Activated CD8-positive, alpha-beta memory T cell treated with anti-CD3 and anti-CD28 coated beads, Interleukin-2, amount 50 U/mL, for 4 hours (primary cell): Measurements from ENCODE around the gene OGFOD3.

Experiments
- DNase-seq: peaks from one replicate; pipeline ENCODE4 v3.0.0-alpha.2; 2020

Gene OGFOD3

DNA sequence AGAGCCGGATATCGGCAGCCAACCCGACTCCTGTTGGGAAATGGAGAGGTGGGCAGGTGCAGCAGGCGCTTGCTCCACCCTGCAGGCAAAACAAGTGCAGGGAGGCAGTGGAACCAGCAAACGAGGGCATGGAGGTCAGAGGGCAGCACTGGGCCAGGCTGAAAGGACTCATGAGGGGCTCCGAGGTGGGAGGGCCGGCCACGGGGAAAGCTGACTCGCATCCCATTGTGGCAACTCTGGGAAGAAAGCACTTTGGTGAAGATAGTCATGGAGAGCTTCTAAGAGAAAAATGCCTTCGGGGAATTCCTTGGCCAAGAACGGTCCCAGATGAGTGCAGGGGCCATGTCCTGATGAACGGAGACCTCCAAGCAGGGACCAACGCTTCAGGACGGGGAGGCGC is 27.7 kb upstream of the OGFOD3 start:
- DNase-seq: no peak

GRCh38 chr17:82445542-82445941 is 27.2 kb upstream of the OGFOD3 start:
- no peak for DNase-seq

DNA sequence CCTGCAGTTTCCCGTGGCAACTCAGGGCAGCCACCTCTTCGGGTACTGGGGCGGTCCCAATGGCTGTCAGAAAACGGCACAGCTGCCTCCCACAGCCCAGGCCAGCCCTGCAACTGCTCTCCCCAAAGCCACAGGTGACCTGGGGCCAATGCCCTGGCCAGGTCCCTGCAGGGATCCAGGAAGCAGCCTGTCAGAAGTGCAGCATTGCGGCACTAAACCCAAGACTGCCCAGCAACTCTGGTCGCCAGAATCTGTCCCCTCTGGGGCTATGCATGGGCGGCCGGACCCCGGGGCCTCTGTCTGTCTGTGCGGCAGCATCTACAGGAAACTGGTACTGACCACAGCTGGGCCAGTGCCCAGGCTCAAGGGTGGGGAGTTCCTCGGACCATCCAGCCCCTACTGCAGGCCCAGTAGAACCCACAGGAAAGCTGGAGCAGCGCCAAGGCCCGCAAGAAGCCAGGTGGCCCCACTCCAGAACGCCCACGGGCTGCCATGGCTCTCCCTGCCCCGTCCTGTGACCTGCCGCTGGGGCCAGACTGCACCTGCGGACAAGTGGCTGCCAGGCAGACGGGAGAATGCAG is 26.6 kb upstream of the OGFOD3 start:
- DNase-seq: no peak

DNA sequence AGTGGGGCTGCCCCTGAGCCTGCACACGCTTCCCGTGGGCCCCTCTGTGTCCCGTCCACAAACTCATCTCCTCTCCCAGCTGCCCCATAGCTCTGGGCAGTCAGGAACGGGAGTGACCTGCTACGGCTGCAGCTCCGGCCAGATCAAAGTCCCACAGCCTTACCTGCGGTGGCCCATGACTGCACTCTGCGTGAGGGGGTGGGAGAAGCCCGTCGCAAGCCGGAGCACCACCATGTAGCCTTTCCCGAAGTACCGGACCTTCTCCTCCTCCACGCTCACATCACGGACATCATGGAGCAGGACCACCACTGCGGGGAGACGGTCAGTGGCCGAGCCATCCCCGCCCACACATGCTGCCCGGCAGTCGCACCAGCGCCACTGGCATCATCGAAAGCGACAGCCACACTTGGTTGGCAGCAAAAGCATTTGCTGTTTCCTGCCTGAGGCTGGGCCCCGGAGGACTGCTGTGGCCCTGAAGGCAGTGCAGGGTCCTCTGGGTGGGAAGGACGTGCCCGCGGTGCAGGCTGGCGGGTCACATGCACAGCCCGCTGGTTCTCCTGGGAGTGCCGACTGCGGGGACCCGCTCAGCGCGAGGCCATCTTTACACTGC is 26.0 kb upstream of the OGFOD3 start:
- DNase-seq: no peak

DNA sequence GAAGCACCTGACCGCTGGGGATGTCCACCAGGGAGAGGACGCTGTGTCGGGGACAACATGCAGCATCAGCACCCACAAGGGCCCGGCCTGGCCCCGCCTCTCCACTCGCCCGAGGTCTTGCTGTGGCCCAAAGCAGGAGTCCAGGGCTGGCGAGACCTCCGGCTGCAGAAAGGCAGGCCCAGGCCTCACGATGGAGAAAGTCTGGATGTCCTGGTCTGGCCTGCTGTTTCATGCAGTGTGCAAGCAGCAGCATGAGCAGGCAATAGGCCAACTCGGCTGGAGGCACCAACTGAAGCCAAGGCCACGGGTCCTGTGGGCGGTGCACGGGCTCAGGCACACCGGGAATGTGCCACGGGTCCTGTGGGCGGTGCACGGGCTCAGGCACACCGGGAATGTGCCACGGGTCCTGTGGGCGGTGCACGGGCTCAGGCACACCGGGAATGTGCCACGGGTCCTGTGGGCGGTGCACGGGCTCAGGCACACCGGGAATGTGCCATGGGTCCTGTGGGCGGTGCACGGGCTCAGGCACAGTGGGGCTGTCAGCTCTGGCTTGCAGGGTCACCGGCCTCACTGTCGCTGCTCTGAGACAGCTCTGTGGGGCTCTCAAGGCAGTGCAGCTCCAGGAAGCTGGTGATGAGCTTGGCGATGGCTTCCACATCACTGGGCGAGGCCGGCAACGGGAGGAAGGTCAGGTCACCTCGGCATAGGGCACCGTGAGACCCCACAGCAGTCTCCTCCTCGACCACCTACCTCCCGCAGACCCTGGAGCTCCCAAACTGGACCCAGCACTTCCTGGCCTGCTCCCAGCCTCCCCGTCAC is 25.3 kb upstream of the OGFOD3 start:
- no peak for DNase-seq

GRCh38 chr17:82442643-82443464 is 24.5 kb upstream of the OGFOD3 start:
- DNase-seq: no peak

- no peak for DNase-seq
Observed at GRCh38 chr17:82441691-82442487, 23.5 kb upstream of the OGFOD3 start.

- no peak for DNase-seq
Observed at GRCh38 chr17:82440991-82441627, 22.7 kb upstream of the OGFOD3 start.

- no peak for DNase-seq
Observed at GRCh38 chr17:82440469-82440981, 22.1 kb upstream of the OGFOD3 start.

- DNase-seq: no peak
Observed at GRCh38 chr17:82439829-82440365, 21.5 kb upstream of the OGFOD3 start.

DNA sequence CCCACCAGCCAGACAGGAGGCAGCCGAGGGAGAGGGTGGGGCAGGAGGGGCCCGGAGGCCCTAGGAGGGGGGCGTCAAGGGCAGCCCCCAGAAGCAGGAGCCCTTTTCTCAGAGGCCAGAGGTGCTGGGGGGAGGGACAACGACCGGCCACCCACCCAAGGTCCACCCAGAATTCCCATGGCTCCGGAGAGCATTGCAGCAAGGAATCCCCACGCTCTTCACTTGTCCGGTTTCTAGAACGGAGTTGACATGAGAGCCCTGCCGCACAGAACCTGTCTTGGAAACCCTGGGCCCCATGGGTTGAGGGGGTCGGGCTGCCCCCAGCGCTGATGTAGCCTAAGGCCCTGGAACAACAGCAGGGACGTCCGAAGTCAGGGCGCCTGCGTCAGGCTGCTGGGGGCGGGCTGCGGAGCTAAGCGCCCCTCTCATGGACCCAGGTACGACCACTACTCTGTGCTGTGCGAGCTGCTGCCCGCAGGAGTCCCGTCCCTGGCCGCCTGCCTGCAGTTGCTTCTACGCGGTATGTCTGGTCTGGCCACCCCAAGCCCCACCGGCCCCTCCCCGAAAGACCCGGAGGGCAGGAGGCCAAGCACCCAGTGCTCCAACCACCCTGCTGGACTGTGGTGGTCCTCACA is 20.9 kb upstream of the OGFOD3 start:
- no peak for DNase-seq

DNA sequence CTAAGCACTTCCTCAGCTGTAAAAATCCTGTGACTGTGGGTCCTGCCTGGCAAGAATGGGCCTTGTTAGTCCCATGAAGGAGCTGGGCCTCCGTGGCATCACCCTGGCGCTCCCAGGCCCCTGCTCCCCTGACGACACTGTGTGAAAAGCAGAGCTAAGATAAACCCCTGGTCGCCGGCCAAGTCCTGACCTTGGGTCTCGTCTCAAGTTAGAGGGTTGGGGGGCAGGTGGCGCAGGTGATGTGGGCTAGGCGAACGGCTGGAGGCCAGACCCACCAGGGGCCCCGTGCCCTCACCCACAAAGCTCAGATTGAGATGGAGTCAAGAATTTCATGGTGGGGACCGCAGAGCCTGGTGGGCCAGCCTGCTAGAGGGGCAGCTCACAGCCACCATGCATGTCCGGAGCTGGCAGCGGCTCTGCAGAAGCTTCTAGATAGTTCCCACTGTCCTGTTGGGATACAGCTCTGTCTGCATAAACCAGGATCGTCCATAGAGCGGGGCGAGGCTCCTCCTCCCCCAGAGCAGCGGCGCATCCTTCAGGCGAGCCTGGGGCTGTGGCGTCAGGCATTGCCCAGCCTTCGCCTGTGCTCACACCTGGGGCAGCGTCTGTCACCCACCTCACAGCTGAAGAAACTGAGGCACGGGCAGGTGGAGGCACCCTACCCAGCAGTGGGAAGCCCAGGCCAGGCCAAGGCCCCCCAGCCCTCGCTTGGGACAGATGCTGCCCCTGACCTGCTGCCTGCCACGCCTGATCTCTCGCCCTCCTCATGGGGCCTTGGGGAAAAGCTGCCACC is 20.2 kb upstream of the OGFOD3 start:
- no peak for DNase-seq

DNA sequence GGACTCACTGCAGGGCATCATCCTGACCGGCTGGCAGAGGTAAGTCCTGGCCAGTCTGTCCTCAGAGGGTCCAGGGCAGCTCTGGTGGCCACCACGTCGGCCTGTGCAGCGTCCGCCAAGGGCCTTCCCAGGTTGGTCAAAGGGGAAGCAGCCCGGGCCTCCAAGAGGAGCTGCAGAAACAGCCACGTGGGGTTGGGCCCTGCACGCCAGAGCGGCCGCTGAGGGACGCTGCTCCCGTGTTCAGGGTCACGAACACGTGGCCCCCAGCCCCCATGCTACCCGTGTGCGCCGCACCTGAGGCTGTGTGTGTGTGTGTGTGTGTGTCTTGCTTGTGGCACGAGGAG is 18.9 kb upstream of the OGFOD3 start:
- no peak for DNase-seq

- DNase-seq: no peak
Observed at GRCh38 chr17:82436601-82437324, 18.4 kb upstream of the OGFOD3 start.

DNA sequence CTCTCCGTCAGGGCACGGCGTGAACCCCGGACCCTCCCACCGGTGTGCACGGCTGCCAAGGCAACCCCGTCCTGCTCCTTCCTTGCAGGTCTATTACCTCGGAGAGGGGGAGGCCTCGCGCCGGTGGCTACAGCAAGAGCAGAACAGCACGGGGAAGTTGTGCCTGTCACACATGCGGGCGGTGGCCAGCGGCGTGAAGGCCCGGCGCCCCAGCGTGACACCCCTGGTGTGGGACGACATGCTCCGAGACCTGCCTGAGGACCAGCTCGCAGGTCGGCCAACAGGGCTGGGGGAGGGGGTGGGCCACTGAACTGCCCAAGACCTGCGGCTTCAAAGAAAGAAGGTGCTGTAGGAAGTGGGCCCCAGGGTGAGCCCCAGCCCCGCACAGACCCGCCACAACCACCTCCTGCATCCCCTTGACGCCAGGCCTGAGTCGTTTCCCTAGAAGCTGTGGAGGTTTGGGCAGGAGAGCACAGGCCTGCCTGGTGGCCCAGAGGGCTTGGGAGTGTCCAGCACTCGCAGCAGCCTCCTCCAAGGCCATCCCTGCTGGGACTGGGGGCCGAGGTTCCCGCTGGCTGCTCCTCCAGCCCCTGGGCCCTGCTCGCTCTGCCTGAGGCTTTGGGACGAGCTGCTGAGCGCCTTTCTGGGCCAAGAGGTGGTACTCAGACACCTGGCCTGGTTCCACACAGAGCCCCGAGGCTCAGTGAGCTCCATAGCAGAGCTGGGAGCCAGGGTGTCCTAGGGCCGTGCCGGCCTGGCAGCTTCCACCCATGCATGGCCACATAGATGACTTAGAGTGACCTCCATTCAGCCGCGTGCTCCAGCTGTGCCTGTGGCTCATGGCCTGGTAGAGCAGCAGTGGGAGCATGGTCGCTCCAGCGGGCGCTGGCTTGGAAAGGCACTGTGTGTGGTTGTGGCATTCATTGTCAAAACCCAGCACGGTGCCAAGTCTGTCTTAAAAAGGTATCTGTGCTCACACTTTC is 17.5 kb upstream of the OGFOD3 start:
- no peak for DNase-seq

GRCh38 chr17:82435103-82435502 is 16.7 kb upstream of the OGFOD3 start:
- no peak for DNase-seq

- no peak for DNase-seq
Observed at GRCh38 chr17:82434216-82434565, 15.8 kb upstream of the OGFOD3 start.

DNA sequence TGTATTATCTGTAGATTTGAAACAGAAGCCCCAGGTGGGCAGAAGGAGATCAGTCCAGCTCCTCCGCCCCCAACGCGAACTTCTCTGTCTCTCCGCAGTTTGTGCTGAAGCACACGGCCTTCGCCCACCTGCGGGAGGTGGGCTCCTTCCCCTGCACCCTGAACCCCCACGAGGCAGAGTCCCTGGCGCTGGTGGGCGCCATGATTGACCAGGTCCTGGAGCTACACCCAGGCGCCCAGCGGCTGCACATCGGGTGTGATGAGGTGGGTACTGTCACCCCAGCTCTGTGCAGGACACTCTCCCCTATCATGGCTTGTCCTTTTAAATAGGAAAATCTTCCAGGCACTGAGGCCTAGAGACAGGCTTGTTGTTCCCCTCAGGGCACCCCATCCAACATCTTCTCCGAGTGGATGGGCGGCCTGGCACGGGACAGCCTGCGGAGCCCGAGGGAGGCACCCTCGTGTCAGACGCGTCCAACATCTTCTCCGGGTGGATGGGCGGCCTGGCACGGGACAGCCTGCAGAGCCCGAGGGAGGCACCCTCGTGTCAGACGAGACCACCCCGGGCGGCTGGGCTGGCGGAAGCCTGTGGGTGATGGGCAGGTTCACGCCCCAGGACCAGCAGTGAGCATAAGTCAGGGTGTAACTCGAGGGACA is 15.3 kb upstream of the OGFOD3 start:
- DNase-seq: no peak
